ENCODE measurements around the gene BICRAL.
"Not testable (repeated sequence)": the region's sequence is repeated elsewhere in the genome, so short reads cannot be mapped to it uniquely, and the experiment has no call there.

Gene BICRAL

GRCh38 chr6:42781796-42782688 is at the start of gene BICRAL:
BICRAL (plus strand) TSS chr6:42782052; CDS start chr6:42822023, 39,971 bp downstream.
- DNase-seq (ENCODE audit: low spot score), result peak; percentile 69

- DNase-seq (ENCODE audit: low spot score), result not testable (repeated sequence)
Measured at GRCh38 chr6:42733867-42734481, 47.9 kb upstream of the BICRAL start.

GRCh38 chr6:42735976-42736375 is 45.9 kb upstream of the BICRAL start:
- no peak for DNase-seq (ENCODE audit: low spot score)

GRCh38 chr6:42740725-42741124 is 41.1 kb upstream of the BICRAL start:
- DNase-seq (ENCODE audit: low spot score), result no peak

- DNase-seq (ENCODE audit: low spot score), result no peak
Measured at GRCh38 chr6:42742116-42742894, 39.5 kb upstream of the BICRAL start.

GRCh38 chr6:42744351-42744893 is 37.4 kb upstream of the BICRAL start:
- DNase-seq (ENCODE audit: low spot score), result no peak

GRCh38 chr6:42745083-42745639 is 36.7 kb upstream of the BICRAL start:
- DNase-seq (ENCODE audit: low spot score), result peak; percentile 42

GRCh38 chr6:42745640-42746462 is 36.0 kb upstream of the BICRAL start, which contains the start of gene TBCC:
TBCC (minus strand) TSS chr6:42746103; CDS start chr6:42746073, 30 bp downstream.
- peak; percentile 97 for DNase-seq (ENCODE audit: low spot score)

GRCh38 chr6:42746463-42747391 is 35.1 kb upstream of the BICRAL start:
- DNase-seq (ENCODE audit: low spot score), result peak; percentile 62

- DNase-seq (ENCODE audit: low spot score), result peak; percentile 24
Measured at GRCh38 chr6:42748203-42748898, 33.5 kb upstream of the BICRAL start.

GRCh38 chr6:42751055-42751454 is 30.8 kb upstream of the BICRAL start:
- no peak for DNase-seq (ENCODE audit: low spot score)

- DNase-seq (ENCODE audit: low spot score), result no peak
Measured at GRCh38 chr6:42754759-42755158, 27.1 kb upstream of the BICRAL start.

- DNase-seq (ENCODE audit: low spot score), result no peak
Measured at GRCh38 chr6:42756722-42757121, 25.1 kb upstream of the BICRAL start.

- no peak for DNase-seq (ENCODE audit: low spot score)
Measured at GRCh38 chr6:42758756-42759430, 23.0 kb upstream of the BICRAL start.

- DNase-seq (ENCODE audit: low spot score), result no peak
Measured at GRCh38 chr6:42761287-42762067, 20.4 kb upstream of the BICRAL start.

- no peak for DNase-seq (ENCODE audit: low spot score)
Measured at GRCh38 chr6:42762426-42762859, 19.4 kb upstream of the BICRAL start.

- no peak for DNase-seq (ENCODE audit: low spot score)
Measured at GRCh38 chr6:42762950-42763349, 18.9 kb upstream of the BICRAL start.
